Retina (tissue), 1 donor: ENCODE results near the gene SHISAL2B.
A peak's percentile ranks its signal among the peaks of the same experiment; 100 is the strongest.
"Not testable (repeated sequence)": the region's sequence is repeated elsewhere in the genome, so short reads cannot be mapped to it uniquely, and the experiment has no call there.

Experiments used
- DNase-seq: peaks from one replicate; pipeline ENCODE4 v3.0.0-alpha.2; 2016

Gene SHISAL2B

DNA sequence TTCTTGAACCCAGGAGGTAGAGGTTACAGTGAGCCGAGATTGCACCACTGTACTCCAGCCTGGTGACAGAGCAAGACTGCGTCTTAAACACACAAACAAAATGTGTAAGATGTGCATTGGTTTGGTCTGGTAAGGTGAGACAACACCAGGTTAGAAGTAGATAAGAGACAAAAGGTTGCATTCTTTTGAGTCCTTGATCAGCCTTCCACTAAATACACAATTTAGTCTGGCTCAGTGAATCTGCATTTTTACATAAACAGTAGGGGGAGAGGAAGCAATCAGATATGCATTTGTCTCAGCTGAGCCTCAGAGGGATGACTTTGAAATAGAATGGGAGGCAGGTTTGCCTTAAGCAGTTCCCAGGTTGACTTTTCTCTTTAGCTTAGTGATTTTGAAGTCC lies 15.8 kb downstream of the SHISAL2B start:
- DNase-seq: not testable (repeated sequence)

DNA sequence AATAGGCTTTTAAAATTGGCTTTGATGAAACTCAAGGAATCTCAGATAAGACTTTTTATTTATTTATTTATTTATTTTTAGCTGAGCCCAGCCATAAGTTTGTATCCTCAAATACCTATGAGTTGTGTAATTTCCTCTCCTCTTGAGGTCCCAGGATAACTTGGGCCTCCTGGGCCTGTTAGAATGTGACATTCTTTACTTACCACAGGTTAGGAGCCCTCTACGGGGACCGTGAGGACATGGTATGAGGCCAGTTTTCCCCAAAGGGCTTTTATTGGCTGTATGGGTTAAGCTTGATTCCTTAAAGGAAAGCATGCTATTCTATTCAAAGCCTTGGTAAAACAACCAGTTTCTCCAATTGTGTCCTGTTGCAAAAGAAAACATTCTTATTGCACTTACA lies 16.9 kb downstream of the SHISAL2B start:
- no peak for DNase-seq

DNA sequence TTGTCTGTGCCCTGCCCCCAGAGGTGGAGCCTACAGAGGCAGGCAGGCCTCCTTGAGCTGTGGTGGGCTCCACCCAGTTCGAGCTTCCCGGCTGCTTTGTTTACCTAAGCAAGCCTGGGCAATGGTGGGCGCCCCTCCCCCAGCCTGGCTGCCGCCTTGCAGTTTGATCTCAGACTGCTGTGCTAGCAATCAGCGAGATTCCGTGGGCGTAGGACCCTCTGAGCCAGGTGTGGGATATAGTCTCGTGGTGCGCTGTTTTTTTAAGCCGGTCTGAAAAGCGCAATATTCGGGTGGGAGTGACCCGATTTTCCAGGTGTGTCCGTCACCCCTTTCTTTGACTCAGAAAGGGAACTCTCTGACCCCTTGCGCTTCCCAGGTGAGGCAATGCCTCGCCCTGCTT lies 24.2 kb downstream of the SHISAL2B start:
- DNase-seq: not testable (repeated sequence)

DNA sequence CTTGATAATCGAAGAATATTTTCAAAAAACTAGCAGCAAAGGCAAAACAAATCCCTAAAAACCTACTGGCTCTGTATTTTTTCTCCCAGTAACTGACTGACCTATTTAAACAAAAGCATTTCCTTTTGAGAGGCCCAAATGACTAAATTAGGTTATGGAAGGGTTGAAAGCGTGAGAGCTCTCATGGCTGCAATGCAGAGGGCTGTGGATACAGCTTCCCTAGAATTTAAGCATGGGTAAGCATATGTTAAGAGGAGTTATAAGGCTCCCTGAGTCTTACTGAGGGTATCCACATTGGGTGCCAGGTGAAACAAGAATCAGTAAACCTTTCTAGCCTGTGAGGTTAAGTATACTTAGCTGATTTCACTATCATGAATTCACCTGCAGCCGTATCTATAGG lies 32.3 kb downstream of the SHISAL2B start:
- DNase-seq: no peak

DNA sequence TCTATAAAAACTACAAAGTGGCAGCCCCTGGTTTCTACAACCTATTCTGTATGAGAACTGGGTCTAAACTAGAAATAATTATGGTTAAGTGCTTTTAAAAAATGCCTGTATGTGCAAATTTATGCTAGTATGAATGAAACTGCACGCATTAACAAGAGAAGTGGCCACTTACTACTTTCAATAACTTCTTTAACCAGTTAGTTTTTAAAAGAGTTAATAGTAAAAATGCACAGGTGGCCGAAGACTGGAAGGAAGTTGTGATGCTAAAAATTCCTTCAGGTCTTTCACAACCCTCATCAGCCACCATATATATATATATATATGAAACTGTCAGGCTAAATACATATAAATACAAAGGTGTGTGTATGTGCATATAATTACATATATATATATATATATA lies 36.8 kb downstream of the SHISAL2B start:
- no peak for DNase-seq

DNA sequence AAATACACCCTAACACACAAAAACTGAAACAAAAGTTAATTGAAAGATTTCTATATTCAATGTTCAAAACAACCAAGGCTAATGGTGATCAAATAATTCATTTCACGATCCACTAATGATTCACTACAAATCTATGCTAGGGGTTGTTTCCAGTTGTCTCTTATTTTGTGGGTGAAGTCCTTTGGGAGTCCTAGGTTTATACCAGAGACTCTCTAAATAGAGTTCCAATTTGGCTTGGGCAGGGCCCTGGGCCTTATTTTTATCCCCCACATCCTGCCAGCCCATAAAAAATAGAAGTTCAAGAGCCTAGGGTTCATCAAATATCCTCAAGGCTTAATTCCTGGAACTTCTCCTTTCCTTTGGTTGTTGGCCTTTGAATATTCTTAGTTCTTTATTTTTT lies 52.1 kb downstream of the SHISAL2B start:
- DNase-seq: no peak

DNA sequence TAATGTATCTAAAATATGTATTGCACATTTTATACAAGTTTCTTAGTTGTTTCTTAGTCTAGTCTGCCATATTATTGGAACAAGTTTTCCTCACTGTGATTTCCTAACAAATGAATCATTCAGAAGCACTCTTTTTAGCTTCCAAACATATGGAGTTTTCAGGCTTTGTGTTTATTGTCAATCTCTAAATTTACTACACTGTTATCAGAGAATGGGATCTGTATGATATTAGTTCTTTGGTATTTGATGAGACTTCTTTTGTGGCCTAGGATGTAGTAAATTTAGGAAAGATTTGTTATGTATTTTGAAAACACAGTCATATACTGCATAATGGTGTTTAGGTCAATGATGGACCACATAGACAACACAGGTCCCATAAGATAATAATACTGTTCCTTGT lies 52.5 kb downstream of the SHISAL2B start:
- DNase-seq: no peak

DNA sequence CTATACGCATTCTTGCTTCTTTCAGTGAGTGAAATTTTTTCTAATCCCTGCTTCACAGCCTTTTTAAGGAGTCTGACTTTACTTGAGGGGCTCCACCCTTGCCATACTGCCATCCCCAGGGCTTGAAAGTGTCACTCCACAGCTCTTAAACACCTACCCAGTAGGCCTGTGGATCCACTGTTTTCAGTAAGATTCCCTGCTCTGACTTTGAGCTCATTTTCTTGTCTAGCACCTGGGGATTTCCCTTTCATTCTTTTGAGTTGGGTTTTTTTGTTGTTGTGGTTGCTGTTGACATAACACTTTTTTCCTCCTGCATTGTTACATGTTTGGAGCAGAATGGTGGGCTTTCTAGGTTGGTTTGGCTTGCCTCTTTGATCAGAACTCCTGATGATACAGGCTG lies 54.6 kb downstream of the SHISAL2B start:
- no peak for DNase-seq

DNA sequence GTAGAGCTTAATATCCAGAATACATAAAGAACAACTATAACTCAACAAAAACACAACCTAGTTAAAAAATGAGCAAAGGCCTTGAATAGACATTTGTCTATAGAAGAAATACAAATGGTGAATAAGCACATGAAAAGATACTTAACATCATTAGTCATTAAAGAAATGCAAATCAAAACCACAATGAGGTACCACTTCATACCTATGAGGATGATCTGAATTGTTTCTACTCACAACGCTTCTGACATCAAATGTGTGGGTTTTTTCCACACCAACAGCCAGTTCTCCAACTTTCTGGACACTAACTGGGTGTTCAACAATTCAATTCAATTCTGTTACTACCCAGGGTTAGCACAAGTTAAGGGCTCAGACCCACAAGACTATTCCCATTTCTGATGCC lies 56.1 kb downstream of the SHISAL2B start:
- DNase-seq: no peak

DNA sequence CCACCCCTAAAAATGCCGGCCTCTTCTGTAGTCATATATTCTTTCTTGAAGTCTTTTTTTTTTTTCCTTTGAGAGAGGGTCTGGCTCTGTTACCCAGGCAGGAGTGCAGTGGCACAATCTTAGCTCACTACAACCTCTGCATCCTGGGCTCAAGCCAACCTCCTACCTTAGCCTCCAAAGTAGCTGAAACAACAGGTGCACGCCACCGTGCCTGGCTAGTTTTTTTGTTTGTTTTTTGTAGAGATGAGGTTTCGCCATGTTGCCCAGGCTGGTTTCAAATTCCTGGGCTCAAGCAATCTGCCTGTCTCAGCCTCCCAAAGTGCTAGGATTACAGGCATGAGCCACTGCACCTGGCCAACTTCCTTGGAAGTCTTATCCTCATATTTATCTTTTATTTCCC lies 59.1 kb downstream of the SHISAL2B start:
- no peak for DNase-seq

DNA sequence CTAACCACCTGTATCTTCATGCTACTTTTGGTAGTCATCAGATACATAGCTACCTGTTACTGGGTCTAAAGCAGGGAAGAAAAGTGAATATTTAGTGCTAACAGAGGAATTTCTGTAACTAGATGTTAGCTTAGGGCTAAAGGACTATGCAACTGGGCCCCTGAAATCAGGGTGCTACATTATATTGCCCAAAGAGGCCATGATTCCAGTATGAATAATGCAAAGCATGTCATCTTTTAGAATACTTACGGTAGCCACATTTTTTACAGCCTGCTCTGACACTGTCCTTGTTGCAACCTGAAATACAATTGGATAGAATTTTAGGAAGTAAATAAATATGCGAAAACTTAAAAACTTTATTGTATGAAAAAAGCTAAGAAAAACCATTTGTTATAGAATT lies 63.8 kb downstream of the SHISAL2B start:
- no peak for DNase-seq

DNA sequence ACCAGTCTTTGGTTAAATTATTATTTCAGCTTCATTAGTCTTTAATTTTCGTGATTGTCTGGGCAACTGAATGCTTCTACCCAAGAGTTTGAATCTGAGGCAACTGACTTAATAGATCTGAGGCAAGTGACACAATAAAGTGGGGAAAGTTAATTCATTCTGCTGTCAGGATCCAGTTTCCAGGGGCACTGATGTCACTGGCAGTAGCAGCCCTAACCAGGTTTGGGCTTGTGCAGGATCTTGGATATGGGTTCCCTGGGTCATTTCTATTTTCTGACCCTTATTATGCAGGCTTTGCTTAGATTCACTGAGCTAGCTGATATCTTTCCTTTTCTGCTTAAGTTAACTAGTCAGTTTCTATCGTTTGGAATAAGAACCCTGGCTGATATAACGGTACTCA lies 68.6 kb downstream of the SHISAL2B start:
- no peak for DNase-seq

DNA sequence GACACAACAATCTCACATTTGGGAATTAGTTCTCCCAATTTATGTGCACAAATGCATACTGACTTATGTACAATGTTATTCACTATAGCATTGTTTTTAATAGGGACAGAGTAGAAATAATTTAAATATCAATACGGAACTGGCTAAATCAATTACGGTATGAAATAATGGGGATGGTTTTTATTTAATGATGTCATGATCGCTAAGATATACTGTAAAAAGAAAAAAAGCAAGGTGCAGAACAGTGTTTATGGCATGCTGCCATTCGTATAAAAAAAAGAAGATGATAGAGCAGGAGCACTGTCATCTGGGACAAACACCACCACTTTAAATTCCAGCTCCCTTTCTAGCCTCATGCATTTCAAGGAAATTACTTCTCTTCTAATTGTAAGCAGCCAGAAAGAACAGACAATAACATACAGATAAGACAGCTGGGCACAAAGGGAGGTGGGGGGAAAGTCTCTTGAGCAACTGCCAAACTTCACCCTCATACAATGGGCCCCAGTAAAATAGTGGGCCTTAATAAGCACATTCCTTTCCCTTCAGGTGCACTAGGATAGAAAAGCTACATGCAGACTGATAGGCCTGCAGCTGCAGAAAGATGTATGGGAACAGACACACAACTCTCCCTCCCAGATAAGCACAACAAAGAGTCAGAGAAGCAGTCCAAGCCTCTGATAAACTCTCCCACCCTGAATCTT lies 69.8 kb downstream of the SHISAL2B start:
- peak; percentile 22 for DNase-seq

DNA sequence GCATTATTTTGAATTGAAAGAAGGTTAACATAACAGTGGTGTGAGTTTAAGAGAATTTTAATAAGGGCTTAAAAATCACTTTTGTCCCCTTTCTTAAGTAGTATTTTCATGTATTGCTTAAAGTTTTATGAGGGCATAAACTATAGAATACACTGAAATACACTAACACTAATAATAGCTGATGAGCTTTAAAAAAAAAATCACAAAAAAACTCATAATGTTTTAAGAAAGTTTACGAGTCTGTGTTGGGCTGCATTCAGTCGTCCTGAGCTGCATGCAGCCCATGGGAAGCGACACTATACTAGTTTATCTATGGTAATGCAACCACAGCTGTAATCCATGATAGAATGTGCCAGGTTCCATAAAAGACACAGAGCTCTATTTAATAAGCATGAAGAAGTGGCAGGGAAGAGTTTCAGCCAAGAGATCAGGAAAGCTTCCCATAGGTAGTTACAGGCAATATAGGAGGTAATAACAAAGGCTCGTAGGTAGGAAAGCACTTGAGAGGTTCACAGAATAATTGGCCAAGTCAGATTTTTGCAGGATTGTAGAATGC lies 73.7 kb downstream of the SHISAL2B start:
- DNase-seq: no peak

DNA sequence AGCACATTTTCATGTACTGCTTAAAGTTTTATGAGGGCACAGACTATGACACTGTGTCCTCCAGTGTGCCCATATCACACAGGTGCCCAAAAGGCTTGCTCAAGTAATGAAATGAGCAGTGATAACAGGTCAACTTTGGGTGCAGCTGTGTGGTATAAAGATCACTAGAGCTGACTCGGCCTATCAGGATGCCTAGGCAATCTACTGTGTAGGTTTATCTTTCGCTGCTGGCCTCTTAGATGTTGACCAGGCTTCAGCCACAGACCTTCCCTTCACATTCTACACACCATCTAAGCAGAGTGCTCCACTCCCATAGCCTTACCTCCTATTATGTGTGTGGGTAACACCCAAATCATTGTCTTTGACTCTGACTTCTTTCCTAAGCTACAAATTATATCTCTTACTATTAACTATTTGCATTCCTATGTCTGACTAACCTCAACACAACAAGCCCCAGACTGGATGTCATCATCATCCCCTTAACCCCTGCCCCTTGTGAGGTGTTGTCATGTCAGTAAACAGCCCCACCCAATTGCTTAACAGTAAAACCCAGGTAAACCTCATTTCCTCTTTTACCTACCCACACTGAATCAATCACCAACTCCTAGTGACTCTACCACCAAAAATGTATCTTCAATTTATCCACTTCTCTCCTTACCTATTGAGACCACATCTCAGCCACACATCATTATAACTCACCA lies 75.7 kb downstream of the SHISAL2B start:
- DNase-seq: no peak

DNA sequence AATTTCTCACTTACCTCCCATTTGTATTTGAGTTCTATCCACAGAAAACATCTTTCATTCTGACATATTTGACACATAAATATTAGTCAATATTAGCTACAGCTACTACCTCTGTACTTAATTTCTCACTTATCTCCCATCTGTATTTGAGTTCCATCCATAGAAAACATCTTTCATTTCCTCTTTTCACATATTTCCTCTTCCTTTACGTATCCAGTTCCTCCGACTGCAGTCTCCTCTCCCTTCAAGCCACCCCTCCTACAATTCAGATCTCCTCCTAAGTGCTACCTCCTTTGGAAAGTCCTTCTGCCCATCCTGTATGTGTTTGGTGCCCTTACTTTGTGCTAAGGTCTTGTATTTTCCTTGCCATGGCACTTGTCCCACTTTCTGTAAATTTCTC lies 76.6 kb downstream of the SHISAL2B start:
- DNase-seq: no peak
